Measurements from ENCODE around the gene TMEM120B. TPM values are rescaled to one million over a fixed set of nuclear protein-coding genes. Genes with fewer than 3 reads are reported as not detected.

Gene TMEM120B
- total and polyA plus RNA-seq, 2 of the 13 experiments (the other 11 are each of a cell fraction or from before 2014, with no cell fraction given), result 7.1 to 12.9 TPM

DNA sequence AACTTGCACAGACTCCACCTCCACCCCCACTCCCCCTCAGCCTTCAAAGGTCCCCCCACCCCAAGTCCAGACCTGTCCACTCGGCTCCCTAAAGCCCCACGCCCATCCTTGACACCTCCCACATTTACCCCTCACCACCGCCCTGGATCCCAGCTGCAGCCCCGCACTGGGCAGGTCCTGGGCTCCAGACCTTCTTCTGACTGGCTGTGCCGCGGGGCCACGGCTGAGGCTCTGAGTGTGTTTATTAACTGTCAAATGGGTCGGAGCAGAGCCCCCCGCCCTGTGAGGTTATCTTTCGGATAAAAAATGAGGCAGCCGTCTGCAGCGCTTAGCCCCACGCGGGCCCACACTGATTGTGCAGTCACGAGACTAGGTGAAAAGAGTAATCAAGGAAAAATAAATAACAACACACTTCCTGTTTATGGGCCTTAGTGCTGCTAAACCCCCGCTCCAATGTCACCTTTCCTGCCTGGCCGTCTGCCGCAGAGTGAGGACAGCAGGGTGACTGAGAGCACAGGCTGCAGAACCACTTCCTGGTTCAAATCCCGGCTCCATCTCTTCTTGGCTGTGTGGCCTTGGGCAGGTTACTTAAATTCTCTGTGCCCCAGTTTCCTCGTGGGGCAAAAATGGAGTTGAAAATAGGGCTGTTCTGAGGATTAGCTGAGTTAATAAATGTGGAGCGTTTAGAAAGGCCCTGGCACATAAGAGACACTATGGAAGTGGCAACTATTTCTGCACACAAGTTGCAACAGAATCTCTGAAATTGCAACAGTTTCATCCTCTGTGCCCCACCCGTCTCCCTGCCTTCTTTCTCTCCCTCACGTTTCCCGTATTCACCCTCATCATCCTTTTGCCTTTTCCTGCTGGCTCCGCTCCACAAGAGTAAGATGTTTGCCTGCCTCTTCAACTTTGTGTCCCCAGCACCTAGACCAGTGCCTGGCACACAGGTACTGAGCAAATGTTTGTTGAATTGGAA, 100.7 kb downstream of the TMEM120B start:
- peak overlapping the region; percentile 79 for H3K4me2 ChIP-seq (ENCODE audit: low read depth, low read length)
- TF ChIP-seq RARA (CRISPR knock-in tag; IDR thresholded peaks at IDR 0.05), result peak; percentile 31; the same call in 1 of the 2 replicates
- TF ChIP-seq REL (CRISPR knock-in tag; conservative IDR thresholded peaks at IDR 0.05), result no peak
- TF ChIP-seq, protein P1, sequence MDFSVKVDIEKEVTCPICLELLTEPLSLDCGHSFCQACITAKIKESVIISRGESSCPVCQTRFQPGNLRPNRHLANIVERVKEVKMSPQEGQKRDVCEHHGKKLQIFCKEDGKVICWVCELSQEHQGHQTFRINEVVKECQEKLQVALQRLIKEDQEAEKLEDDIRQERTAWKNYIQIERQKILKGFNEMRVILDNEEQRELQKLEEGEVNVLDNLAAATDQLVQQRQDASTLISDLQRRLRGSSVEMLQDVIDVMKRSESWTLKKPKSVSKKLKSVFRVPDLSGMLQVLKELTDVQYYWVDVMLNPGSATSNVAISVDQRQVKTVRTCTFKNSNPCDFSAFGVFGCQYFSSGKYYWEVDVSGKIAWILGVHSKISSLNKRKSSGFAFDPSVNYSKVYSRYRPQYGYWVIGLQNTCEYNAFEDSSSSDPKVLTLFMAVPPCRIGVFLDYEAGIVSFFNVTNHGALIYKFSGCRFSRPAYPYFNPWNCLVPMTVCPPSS (IDR thresholded peaks at IDR 0.05), result no peak
- TF ChIP-seq CEBPB (IDR thresholded peaks at IDR 0.05; ENCODE audit: borderline replicate concordance, low read depth, low read length), result peak; percentile 60; the same call in 1 of the 2 replicates
- no peak for TF ChIP-seq GABPA (IDR thresholded peaks at IDR 0.05; ENCODE audit: low read depth, low read length)
- 0 out of 2 replicates have a peak, but pooled peaks have one; percentile 12 for TF ChIP-seq GABPA (CRISPR knock-in tag; IDR thresholded peaks at IDR 0.05; ENCODE audit: low read depth)
- no peak for TF ChIP-seq RXRB (CRISPR knock-in tag; IDR thresholded peaks at IDR 0.05; ENCODE audit: borderline replicate concordance)
- TF ChIP-seq RARG (CRISPR knock-in tag; IDR thresholded peaks at IDR 0.05; ENCODE audit: low read depth), result no peak
- no peak for TF ChIP-seq PITX1 (CRISPR knock-in tag; IDR thresholded peaks at IDR 0.05)
- peak; percentile 31; the same call in 1 of the 2 replicates for TF ChIP-seq ZMYM3 (CRISPR knock-in tag; IDR thresholded peaks at IDR 0.05)
- TF ChIP-seq ZNF768 (CRISPR knock-in tag; IDR thresholded peaks at IDR 0.05), result peak; percentile 93
- no peak for TF ChIP-seq DR1 (CRISPR knock-in tag; IDR thresholded peaks at IDR 0.05)
- H3K79me2 ChIP-seq (ENCODE audit: insufficient read depth, low read length), result peaks cover 31% of the 10 kb centered on the region
- CTCF ChIA-PET (ENCODE audit: low intra/inter-chr PET ratio, low total read pairs), result interaction anchor here (1.0 to 4.5 kb wide), 5 partner anchors 12 to 37 kb away, joined by 3 to 89 read pairs (median 9); partner anchors contain the start of gene RHOF
- peak; percentile 2; the same call in 2 of the 3 replicates for ATAC-seq
- peak overlapping the region; percentile 62 to 71 (median 63); a peak in 4 of 6 replicates for H3K4me3 ChIP-seq (replicated peaks in 1 of 3; ENCODE audit: insufficient read depth in 1 of 3, low read depth in 2 of 3, low read length in 3 of 3)
- H3K27ac ChIP-seq (ENCODE audit: extremely low read length, insufficient read depth, low read length), result no peak overlapping the region
- H3K4me1 ChIP-seq (ENCODE audit: insufficient read depth, low read length), result peaks cover 28% of the 10 kb centered on the region
- H2AFZ ChIP-seq (ENCODE audit: low read length), result no peak overlapping the region
- no TSS peak for BruUV-seq (replicated peaks)
- no peaks in the 10 kb centered on the region for H3K27me3 ChIP-seq (ENCODE audit: control insufficient read depth in 1 of 2, insufficient read depth in 2 of 2, low read length in 2 of 2)
- POLR2A ChIA-PET, result interaction anchor here (0.7 to 14.5 kb wide), 2 partner anchors 16 to 101 kb away, joined by 3 to 393 read pairs; partner anchors contain the start of genes RHOF and SETD1B
- peaks cover 24 to 52% of the 10 kb centered on the region in 2 experiments; a peak in 4 of 5 replicates for H3K36me3 ChIP-seq (replicated peaks in 1 of 2; ENCODE audit: control insufficient read depth in 1 of 2, insufficient read depth in 2 of 2, low read length in 2 of 2)
- no peaks in the 10 kb centered on the region for H3K9me3 ChIP-seq (ENCODE audit: low read length)
- WGBS (ENCODE audit: low lambda C conversion rate), result 82% methylated on average over 25 of the region's 25 CpGs
- intact Hi-C loops (cut with micrococcal nuclease; ENCODE audit: unreplicated experiment), result loop anchor here (1.0 kb wide), 1 partner anchor 18 kb away; no protein-coding TSS in a partner anchor
- H4K20me1 ChIP-seq (ENCODE audit: insufficient read depth, low read length), result 0 out of 2 replicates have a peak, but pooled peaks cover 6% of the 10 kb centered on the region
- no peak overlapping the region; the same call in 1 of the 2 replicates for H3K9ac ChIP-seq (ENCODE audit: insufficient read depth, low read depth, low read length)
- DNase-seq (ENCODE audit: low spot score), result no peak
- FAIRE-seq, result no peak
- in situ Hi-C loops (cut with HindIII; ENCODE audit: extremely low pct_ligation_motif_present, low pct_unique_long_range_greater_than_20kb), result no loop called here
